Activated T-cell treated with anti-CD3 and anti-CD28 coated beads, Interleukin-2, amount 50 U/mL, for 1 hour (primary cell): Measurements from ENCODE around the gene E2F6.
A peak's percentile ranks its signal among the peaks of the same experiment; 100 is the strongest.

Source experiments
- DNase-seq: peaks from one replicate; pipeline ENCODE4 v3.0.0-alpha.2; 2020

Gene E2F6, protein sequence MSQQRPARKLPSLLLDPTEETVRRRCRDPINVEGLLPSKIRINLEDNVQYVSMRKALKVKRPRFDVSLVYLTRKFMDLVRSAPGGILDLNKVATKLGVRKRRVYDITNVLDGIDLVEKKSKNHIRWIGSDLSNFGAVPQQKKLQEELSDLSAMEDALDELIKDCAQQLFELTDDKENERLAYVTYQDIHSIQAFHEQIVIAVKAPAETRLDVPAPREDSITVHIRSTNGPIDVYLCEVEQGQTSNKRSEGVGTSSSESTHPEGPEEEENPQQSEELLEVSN

DNA sequence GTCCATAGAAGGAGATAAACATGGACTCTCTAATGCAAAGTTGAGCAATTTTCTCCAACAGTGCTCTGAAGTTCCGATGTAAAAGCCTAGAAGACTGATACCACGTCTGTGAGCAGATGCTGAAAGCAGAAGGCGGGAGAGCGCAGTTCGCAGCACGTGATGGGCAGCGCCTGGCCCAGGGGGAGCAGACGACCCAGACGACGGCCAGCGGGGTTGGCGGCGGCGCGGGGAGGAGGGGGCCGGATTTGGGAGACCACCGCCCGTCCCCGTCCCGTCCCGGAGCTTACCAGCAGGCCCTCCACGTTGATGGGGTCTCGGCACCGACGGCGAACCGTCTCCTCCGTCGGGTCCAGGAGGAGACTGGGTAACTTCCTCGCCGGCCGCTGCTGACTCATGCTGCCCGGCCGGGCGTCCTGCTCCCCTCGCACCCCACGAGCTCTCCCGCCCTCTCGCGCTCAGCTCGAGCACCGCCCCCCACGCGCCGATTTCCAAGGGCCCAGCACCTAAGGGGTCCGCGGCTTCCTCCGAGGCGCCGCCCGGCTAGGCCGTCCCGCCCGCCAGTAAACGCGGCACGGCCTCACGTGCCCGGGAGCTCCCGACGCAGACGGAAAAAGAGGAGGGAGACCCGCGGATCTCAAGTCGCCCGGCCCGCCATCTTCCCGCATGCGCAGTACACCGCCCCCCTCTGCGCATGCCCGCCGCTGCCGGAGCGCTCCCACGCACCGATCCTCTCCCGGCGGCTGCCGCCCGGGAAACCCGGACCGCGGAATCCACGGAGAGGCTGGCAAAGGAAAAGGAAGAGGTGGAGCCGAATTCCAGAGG is at the start of gene E2F6:
Gene E2F6, minus strand, starts transcription at position 677 of the 822 bp plus-strand sequence. Its CDS starts 282 bp downstream, at position 395.
- DNase-seq = peak; percentile 89

DNA sequence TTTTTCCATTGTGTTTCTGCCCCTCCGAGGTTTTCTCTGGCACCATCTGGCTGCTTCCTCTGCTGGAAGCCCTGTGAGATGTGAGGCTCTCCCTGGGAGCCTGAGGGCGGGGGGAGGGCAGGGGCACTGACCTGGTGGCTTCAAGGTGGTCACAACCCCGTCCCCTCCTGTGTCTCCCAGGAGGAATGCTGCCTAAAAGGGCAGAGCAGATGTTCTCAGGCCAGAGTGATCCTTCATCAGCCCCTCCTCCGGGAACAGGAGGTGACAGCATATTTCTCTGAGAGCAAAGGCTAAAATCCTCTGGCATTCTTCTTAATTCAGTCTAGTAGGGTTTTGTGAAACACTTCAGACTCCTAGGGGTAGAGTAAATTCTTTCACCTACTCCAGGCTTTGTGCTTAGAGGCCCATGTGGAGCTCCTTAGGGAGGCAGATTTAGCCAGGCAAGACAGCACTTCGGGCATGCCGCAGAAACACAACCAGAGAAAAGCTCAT is 49.6 kb upstream of the E2F6 start:
- no peak for DNase-seq

DNA sequence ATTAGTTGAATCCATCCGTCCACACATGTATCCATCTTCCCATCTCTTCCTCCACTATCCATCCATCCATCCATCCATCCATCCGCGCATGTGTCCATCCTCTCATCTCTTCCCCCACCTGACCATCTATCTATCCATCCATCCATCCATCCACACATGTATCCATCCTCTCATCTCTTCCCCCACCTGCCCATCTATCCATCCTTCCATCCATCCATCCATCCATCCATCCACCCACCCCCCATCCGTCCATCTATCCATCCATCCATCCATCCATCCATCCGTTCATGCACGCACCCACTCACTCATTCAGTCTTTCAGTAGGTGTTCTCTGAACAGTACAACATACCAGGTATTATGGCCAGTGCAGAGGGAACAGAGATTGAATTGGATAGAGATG is 48.9 kb upstream of the E2F6 start:
- DNase-seq = no peak

DNA sequence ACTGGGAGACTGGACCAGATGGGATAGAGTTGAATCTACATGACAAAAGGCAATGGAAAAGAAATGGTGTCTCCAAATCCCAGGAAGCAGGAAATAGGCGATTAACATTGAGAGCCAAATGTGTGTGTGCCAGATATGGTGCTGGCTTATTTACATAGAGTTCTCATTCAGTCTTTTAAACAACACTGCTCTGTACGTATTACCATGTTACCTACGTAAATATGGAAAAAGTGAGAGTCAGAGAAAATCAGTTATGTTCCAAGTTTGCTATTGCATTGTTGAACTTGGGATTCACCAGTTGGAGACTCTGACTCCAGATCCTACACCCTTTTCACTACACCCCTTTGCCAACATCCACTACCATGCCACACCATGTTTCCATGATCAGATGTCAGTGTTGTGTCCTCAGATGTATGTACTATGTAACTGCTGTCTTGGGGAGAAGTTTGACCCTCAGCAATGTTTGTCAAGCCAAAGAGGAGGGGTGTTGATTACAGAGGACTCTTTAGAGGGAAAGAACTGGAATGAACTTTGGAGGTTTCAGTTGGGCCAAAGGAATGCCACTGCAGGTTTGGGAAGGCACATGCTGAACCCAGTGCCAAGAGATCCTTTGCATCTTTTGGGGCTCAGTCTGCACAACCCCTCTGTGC is 48.2 kb upstream of the E2F6 start:
- DNase-seq = no peak

DNA sequence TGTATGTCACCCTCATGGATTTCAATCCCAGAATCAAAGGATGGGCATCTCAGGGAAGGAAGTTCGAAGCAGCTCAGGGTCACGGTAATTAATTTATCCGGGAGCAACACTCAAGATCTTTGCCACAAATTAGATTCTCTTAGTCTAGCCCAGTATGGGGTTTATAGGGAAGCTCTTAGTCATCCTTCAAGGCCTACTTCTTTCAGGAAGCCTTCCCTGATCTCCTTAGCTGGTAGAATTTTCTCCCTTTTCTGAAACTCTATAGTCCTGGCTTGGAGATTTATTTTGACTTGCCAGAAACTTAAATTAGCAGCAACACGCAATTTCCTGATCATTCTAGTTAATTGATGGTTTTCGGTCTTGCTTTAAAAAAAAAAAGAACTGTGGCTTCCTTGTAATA is 47.4 kb upstream of the E2F6 start:
- no peak for DNase-seq

DNA sequence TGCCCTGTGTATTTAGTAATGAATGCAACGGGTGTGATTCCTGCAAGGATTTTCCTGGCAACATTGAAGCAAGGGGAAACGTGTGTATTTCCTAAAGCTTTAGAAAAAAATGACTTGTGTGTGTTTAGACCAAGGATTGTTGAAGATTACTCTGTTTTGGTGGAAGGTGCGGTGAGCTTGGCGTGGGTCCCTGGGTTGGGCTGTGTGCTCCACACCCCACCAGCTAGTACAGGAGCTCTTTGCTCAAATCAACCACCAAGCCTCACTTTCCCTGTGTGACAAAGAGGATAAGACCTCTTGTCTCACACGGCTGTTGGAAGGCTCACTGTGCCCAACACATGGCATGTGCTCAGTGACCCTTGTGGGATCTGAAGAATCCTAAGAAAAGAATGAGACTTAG is 46.5 kb upstream of the E2F6 start:
- no peak for DNase-seq

DNA sequence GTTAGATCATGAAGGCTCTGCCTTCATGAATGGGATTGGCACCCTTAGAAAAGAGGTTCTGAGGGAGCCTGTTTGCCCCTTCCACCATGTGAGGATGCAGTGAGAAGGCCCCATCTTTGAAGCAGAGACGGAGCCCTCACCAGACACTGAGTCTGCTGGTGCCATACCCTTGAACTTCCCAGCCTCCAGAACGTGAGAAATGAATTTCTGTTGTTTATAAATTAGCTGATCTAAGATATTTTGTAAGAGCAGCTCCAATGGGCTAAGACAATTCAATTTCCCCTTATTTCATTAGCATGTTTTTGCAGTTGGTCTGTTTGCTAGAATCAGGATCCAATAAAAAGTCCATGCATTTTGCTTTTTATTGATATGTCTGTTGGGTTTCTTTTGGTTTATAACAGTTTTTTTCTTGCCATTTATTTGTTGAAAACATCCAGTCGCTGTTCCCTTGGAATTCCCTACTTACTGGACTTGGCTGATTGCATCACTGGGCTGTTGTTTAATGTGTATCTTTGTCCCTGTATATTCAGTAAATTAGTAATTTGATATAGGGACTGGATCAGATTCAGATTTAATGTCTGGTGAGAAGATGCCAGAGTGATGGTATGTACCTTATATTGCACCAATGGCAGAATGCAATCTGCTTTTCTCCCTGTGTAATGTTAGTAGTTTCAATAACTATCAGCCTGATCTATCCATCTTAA is 43.8 kb upstream of the E2F6 start:
- DNase-seq = no peak

DNA sequence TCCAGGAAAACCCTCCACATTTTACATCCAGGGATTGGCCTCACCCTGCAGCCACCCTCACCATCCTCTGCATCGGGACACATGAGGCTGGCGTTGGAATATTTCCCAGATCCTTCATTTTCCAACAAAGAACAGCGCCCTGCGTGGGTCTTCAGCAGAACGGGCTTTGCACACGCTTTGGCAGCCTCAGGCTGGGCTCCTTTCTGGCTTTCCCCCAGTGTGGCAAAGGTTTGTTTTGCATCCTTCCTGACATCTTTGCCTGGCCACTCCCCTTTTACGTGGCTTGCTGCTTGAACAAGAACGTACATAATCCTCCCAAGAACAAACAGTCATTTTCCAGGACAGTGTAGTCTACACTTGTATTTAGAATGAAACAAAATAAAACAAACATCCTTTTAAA is 42.3 kb upstream of the E2F6 start:
- DNase-seq = no peak

DNA sequence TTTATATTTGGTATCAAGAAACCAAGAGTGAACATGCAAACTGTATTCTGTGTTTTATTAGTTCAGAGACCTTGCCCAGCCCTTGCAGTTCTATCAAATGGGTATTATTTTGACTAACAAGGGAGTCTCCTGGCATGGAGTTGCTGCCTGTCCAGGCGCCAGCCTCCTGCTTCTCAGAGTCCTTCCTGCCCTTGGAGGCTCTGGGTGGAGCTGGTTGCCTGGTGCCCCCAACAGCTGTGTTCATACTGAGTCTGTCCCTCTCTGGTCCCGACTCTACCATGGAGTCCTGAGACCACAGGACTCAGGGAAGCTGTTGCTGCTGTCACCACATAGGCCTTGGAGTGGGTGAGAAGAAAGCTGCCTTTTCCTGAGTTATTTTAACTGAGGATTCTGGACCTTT is 41.6 kb upstream of the E2F6 start:
- no peak for DNase-seq

DNA sequence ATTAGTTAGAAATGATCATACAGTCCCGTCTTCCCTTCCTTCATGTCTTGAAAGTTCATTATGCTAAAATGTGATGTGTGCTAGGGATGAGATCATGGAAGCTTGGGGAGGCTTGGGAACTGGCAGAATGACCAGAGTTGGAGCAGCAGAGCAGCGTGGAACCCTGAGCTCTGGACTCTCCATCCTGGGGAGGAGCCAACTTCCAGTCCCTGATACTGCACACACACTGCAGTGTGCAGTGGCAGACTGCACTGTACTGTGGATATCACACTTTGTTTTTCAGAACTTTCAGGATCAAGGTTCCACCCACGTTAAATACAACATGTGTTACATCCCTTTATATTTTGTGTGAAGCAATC is 40.6 kb upstream of the E2F6 start:
- no peak for DNase-seq

DNA sequence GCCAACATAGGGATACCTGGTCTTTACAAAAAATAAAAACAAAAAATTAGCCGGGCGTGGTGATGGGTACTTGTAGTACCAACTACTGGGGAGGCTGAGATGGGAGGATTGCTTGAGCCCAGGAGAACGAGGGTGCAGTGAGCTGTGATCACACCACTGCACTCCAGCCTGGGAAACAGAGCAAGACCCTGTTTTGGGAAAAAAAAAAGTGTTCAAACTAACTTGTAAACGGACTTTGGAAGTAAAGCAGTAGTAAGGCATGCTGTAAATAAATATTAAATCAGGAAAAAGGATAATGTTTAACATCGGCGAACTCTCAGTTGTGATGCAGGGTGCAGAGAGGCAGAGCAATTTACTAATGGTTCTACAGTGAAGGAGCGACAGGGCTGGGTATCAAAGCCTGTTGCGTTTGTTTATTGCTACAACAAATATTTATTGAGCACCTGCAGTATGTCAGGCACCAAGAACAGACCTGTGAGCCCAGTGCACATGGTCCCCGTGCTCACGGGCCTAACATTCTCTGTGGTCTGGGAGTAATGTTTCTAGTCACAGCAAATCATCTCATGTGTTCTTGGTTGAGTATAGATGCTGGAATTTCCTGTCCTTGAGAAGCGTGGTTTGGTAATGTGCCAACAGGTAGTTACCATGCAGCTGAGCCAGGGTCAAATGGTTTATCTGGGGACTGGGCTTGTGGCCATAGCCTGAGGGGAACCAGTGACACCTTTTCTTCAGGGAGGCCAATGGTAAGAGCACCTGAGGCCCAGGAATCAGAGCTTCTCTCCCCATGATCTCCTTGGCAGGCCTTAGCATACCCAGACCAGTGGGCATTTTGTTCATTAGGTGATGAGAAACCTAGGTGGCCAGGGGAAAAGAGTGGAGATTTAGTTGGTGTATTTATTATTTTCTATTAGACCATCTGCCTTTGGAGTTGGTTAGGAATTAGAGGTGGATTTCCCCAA is 40.0 kb upstream of the E2F6 start:
- no peak for DNase-seq

DNA sequence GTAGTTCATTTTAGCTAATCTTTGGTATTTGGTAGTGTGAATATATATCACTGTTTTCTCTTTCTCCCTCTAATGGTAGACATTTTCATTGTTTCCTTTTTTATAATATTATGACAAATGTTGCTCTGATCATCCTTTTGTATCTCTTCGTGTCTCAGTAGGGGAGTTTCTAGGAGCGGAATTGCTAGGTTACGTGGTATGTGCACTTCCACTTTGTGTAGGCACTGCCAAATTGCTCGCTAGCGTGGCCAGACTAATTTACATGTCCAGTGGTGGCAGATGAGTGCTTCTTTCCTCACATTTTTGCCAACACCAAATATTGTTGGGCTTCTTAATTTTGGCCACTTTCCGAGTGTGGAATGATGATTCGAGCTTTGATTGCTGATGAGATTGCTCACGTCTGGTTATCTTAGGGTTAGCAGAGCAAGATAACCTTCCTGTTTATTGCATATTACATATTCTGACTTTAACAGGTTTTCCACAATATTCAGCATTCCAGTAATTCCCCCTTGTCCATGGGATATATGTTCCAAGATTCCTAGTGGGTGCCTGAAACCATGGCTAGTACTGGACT is 37.5 kb upstream of the E2F6 start:
- DNase-seq = no peak

DNA sequence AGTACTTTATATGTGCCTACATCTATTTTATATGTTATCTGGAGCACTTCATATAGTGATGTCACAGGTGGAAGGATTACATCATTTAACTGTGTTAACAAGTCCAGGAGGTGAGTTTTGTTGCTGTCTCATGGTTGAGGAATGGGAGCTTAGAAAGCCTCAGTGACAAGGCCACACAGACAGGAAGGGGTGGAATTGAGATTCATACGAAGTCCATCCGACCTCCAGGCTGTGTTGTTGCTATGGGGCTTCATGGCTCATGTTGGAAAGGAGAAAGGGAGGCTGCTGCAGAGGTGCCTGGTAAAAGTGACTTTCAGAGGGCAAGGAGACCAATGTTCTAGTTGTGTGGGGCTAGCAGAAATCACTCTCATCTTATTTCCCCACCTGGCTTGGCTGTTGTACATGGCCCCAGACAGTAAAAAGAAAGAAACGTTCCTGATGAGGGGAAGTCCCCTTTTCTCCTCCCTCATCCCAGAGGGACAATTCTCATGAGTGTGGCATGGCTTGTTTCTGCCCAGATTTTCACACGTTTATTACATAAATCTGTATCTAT is 36.9 kb upstream of the E2F6 start:
- DNase-seq = no peak

DNA sequence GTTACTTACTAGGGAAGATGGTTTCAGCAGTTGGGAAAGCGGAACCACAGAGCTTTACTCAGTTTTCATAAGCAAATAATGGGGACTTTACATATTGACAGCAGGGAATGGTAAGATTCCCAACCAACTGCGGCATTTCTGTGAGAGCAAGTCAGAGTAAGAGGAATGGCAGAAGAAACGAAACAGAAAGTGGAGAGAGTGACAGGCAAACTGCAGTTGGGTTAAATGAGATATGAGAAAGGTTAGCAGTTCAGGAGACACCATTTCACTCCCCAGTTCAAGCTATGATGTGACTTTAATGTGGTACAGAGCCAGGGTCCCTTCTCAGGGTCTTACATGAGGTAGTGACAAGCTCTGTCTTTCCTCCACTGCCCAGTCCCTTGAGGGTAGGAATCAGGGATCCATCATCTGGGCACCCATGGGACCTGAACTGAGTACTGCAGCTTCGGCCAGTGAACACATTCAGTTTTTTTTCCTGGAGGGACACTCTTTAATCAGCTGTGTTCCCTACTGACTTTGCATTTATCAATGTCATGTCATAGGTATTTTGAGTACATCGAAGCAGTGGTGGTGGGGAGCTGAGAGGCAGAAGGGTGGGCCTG is 34.8 kb upstream of the E2F6 start:
- DNase-seq = no peak

DNA sequence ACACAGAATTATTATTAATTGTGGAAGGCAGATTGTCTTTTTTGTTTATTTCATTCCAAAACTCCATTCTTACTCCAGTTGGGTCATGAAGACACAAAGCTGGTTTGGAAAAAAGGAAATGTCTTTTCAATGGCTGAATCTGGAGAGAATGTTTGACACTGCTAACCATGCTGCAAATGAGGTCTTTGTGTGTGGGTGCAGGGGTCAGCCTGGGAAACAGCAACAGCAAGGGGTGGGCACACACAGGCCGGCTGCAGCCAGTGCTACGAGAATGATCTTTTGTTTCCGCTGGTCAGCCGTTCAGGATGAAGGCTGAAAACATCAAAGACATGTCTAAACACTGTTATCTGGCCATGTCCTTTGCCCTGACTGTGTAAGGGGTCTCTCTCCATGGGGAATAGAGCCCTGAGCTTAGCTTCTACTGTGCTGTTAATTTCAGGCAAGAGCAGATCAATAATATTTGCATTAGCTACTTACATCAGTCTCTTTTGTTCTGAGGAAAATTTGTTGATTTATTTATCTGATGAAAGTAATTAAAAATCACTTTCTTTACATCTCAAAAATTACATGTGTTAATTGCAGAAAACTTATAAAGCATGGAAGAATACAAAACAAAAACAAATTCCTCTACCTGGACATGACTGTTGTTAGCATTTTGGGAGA is 33.3 kb upstream of the E2F6 start:
- no peak for DNase-seq

DNA sequence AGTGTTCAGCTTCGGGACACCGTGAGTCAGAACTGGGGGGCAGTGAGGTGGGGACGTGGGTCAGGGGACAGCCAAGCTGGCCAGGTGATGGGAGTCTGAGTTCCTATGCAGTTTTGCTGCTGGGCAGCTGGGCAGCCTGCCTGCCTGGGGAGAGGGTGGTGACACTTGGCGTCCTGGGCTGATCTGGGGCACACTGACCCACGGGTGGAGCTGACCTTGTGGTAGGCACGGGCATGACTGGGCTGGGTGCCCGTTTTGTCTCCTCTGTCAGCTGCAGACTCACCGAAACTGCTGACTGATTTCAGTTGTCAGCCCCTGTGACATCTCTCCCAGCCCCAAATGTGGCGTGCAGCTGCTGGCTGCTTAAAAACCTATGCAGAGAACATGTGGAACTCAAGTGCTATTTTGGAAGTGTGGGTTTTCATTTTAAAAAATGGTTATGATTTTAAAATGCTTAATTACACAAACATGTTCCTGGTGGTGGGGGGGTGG is 32.6 kb upstream of the E2F6 start:
- no peak for DNase-seq

DNA sequence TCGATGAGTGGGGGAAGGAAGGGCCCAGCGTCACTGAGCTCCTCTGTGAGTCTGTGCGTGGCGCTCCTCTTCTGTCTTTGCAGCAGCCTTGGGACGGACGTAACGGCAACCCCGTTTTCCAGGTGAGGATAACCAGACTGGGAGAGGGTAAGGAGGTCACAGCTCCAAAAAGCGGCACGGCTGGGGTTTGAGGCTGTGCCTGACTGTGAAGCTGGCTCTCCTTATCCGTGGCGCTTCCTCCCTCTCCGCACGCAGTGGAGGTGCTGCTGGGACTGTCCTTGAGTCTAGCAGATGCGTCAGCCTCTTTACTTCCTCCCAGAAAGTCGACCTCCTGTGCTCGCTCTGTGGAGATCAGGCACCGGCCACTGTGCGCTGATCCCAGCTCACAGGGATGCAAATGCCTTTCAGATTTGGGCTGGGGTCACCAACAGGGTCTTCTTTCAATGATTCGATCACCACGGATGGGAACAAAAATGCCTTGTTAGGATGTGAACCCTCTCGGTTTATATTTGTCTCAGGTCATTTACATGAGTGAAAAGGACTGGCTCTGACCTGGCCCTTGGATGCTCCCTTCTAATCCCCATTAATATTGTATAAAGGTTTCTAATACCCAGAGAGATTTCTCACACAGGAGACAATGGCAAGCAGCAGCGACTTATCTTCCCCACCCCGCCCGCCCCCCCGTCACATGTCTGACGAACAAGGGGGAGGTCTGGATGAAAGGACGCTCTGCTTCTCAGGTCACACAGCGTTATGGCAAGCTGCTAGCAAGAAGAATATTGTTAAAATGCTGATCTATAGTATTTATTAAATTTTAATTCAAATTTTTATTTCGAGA is 30.1 kb upstream of the E2F6 start:
- DNase-seq = no peak

DNA sequence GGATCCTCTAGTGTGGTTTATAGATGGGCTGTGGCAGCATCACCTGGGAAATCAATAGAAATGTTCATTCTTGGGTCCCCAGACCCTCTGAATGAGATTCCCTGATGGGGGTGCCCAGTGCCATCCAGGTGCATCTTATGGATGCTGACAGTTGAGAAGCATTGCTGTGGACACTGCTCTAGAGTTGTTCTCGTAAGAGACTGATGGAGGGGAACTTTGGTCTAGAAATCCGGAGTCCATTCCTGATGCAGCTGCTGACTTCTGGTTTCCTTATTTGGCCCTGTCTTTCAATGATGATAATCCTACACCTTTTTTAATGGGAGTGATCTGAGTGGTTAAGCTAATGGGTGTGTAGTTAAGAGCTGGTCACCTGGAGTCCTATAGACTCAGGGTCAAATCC is 28.3 kb upstream of the E2F6 start:
- no peak for DNase-seq

DNA sequence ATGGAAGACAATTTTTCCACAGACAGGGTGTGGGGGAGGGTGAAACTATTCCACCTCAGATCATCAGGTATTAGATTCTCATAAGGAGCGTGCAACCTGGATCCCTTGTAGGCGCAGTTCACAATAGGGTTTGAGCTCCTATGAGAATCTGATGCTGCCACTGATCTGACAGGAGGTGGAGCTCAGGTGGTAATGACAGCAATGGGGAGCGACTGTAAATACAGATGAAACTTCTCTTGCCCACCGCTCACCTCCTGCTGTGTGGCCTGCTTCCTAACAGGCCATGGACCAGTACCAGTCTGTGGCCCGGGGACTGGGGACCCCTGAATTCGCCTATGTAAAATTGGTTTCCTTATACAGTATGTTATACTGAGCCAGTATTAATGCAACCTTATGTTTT is 27.3 kb upstream of the E2F6 start:
- no peak for DNase-seq
